ENCODE measurements around the gene HOXA9. TPM values are rescaled to one million over a fixed set of nuclear protein-coding genes. Genes with fewer than 3 reads are reported as not detected.

Gene HOXA9
- total RNA-seq, 2 donors from 2014 or later, result 2.4 TPM; not detected in 1

DNA sequence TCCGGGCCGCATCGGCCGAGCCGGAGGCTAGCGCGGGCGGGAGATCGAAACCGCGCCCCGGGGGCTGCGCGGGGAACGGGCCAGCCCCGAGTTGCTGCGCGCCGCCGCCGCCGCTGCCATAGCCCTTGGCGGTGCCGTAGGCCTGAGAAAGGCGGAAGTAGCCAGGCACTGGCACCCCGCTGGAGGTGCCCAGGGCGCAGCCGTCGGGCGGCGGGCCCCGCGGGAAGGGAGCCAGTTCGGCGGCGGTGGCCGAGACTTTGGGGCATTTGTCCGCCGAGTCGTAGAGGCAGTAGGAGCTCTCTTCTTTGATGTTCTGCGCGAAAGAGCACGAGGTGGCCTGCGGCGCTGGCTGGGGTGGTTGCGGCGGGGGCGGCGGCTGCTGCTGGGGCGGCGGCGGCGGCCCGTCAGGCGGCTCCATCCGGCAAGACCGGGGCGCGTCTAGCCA is 8.2 kb upstream of the HOXA9 start:
- ATAC-seq, result peak; percentile 82 to 88
- Mint-ChIP-seq H3K27ac (no peak overlapping the region), H3K4me3 (peak overlapping the region; percentile 63), H3K4me1 (ENCODE audit: low read depth in 2 of 2) (peaks cover 19 to 31% of the 10 kb centered on the region in 2 donors), H3K27me3 (peaks cover 31 to 43% of the 10 kb centered on the region in 2 donors), H3K9me3 (no peaks in the 10 kb centered on the region), H3K36me3 (peaks cover 10% of the 10 kb centered on the region)
- DNase-seq (ENCODE audit: low spot score), result peak; percentile 72

DNA sequence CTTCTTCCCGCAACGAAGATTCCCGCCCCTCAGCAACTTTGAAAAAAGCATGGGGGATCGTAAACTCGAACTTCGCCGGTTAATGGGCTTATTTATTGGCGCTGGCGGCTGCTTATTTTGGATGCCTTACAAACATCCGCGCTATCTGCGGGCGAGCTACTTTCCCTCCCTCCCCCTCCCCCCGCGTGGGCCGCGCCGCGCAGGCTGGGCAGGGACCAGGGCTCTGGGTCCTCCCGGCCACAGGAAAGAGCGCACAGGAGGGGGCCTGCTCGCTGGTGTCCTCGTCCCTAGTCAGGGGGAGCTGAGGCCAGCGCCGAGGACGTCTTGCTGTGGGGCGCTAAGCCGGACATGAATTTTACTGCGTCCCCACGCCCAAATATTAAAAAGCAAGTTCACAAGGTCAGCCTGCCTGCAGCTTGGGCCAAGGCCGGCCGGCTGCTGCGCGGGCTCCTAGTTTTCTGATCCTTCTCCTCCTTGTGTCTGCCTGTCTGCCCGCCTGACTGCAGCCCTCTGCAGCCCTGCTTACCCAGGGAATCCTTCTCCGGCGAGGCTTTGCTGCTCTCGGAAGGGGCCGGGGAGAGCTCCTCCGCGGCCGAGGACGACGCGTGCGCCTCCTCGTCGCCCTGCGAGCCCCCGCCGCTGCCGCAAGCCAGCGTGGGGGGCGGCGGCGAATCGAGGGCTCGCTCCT is 7.6 kb upstream of the HOXA9 start:
- Mint-ChIP-seq H3K4me3 (peak overlapping the region; percentile 63), H3K27ac (no peak overlapping the region), H3K4me1 (ENCODE audit: low read depth in 2 of 2) (peaks cover 21 to 32% of the 10 kb centered on the region in 2 donors), H3K27me3 (peaks cover 32 to 40% of the 10 kb centered on the region in 2 donors), H3K9me3 (no peaks in the 10 kb centered on the region), H3K36me3 (peaks cover 12% of the 10 kb centered on the region)
- peak in 1 of 2 donors; percentile 20 for ATAC-seq
- no peak for DNase-seq (ENCODE audit: low spot score)

DNA sequence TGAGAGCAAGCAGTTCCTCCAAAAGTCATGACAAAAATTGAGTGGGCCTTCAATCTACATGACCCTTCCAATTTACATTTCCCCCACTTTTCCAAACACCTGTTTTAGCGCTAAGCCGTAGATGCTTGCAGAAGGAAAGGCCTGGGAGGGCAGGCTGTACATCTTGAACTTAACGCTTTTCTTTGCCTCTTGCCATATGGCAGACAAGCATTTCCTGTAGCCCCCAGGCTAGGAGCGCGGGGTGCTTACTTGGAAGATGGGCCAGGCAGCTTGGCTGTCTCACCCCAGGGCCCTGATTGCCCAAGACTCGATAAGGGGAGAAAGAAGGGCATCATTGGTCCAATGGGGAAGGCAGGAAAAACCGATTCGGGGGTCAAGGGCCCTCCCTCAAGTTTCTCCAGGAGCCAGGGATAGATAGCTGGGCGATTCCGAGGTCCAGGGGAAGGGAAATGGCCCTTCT is 7.0 kb upstream of the HOXA9 start:
- peak overlapping the region; percentile 59 to 67 for H3K27ac Mint-ChIP-seq
- peaks cover 21 to 33% of the 10 kb centered on the region in 2 donors for H3K4me1 Mint-ChIP-seq (ENCODE audit: low read depth in 2 of 2)

GRCh38 chr7:27171637-27172314 is 6.4 kb upstream of the HOXA9 start:
- H3K9me3 Mint-ChIP-seq, result no peaks in the 10 kb centered on the region
- H3K36me3 Mint-ChIP-seq, result peaks cover 12% of the 10 kb centered on the region
- no peak for ATAC-seq
- DNase-seq (ENCODE audit: low spot score), result no peak
- H3K4me1 Mint-ChIP-seq (ENCODE audit: low read depth in 2 of 2), result peaks cover 24 to 38% of the 10 kb centered on the region in 2 donors
- peaks cover 42 to 48% of the 10 kb centered on the region in 2 donors for H3K27me3 Mint-ChIP-seq
- peak overlapping the region; percentile 84 for H3K4me3 Mint-ChIP-seq
- peak overlapping the region; percentile 59 to 67 for H3K27ac Mint-ChIP-seq

More for the DNA sequence above, 7.0 kb upstream of the HOXA9 start:
- Mint-ChIP-seq H3K36me3 (peaks cover 12% of the 10 kb centered on the region), H3K4me3 (peak overlapping the region; percentile 84), H3K27me3 (peaks cover 39 to 42% of the 10 kb centered on the region in 2 donors), H3K9me3 (no peaks in the 10 kb centered on the region)
- DNase-seq (ENCODE audit: low spot score), result no peak
- no peak for ATAC-seq

- Mint-ChIP-seq H3K27me3 (peaks cover 42 to 49% of the 10 kb centered on the region in 2 donors), H3K9me3 (no peaks in the 10 kb centered on the region), H3K27ac (peak overlapping the region in 1 of 2 donors; percentile 67), H3K36me3 (peaks cover 12% of the 10 kb centered on the region), H3K4me1 (ENCODE audit: low read depth in 2 of 2) (peaks cover 24 to 38% of the 10 kb centered on the region in 2 donors), H3K4me3 (peak overlapping the region; percentile 84)
- ATAC-seq, result no peak
- DNase-seq (ENCODE audit: low spot score), result no peak
Observed at GRCh38 chr7:27171325-27171636, 5.9 kb upstream of the HOXA9 start.

DNA sequence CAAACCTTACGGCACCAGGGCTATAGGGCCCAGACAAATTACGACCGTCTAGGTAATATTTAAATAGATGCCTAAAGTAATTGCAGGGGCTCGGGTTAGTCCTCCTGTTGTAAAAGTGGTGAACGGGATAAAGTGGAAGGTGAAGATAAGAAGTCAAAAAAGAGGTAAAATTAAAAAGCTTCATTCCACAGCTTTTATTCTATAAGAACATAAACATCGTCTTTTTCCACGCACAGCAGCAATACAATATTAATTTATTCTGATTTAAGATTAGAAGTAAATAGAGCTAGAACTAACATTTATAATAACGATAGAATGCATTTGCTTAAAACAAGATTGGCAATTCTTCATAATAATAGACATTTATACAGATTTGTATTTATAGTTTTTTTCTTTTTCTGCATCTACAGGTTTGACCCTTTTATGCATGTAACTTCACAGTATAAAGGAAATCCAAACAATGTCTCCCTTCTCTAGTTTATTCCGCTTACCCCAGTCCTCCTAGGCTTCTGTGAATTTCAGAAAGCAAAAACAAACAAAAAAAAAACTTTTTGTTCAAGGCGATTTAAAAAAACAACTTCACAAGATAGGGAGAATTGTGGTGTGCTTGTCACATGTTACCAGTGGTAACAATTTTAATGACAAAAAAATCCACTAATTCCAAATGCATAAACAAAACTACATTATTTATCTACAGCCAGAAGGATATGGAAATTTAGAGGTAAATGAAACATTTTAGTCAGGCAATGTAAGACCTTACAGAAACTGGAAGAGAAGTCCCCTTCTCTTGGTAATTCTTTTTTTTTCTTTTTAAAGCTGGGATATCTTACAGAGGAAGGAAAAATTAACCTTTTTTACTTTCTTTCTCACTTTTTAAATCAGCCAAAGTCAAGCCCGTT is 5.3 kb upstream of the HOXA9 start:
- DNase-seq (ENCODE audit: low spot score) (no peak), ATAC-seq (no peak)
- H3K27ac Mint-ChIP-seq, result peak overlapping the region in 1 of 2 donors; percentile 67
- peaks cover 12% of the 10 kb centered on the region for H3K36me3 Mint-ChIP-seq
- no peaks in the 10 kb centered on the region for H3K9me3 Mint-ChIP-seq
- peaks cover 27 to 40% of the 10 kb centered on the region in 2 donors for H3K4me1 Mint-ChIP-seq (ENCODE audit: low read depth in 2 of 2)
- peak overlapping the region; percentile 84 for H3K4me3 Mint-ChIP-seq
- H3K27me3 Mint-ChIP-seq, result peaks cover 41 to 53% of the 10 kb centered on the region in 2 donors

DNA sequence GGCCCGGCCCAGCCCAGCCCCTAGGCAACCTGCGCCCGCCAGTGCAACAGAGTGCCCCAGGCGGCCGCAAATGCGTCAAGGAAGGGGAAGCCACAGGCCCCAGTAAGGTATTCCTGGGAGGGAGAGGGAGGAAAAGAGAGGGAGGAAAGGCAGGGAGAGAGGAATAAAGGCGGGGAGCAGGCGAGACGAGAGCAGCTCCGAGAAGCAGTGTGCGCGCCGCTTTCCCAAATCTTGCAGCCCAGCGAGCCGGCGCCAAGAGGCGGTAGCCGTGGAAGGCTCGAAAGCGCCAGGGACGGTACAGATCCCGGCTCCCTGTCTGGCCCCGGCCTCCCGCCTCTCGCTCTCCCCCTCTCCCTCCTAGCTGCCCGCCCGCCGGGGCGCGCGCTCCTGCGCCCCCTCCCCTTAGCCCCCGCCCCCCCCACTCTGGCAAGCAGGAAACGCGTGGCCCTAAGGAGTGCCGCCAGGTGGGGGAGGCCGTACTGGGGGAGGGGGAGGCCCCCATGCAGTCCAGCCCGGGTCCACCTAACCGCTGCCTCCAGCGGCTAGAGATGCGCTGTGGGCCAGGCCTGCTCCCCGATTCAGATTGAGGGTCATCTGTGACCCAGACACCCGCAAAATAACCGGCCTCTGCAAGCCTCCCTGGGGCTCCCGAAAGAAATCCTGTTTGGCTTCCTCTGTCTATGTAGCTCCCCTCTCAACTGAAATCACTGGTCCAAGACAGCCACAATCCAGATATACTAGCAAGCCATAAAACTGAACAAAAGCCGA is 4.5 kb upstream of the HOXA9 start:
- Mint-ChIP-seq H3K27me3 (peaks cover 42 to 55% of the 10 kb centered on the region in 2 donors), H3K27ac (no peak overlapping the region), H3K36me3 (peaks cover 12% of the 10 kb centered on the region), H3K4me3 (peak overlapping the region; percentile 90), H3K4me1 (ENCODE audit: low read depth in 2 of 2) (peaks cover 28 to 42% of the 10 kb centered on the region in 2 donors), H3K9me3 (no peaks in the 10 kb centered on the region)
- ATAC-seq (no peak), DNase-seq (ENCODE audit: low spot score) (peak; percentile 44)

DNA sequence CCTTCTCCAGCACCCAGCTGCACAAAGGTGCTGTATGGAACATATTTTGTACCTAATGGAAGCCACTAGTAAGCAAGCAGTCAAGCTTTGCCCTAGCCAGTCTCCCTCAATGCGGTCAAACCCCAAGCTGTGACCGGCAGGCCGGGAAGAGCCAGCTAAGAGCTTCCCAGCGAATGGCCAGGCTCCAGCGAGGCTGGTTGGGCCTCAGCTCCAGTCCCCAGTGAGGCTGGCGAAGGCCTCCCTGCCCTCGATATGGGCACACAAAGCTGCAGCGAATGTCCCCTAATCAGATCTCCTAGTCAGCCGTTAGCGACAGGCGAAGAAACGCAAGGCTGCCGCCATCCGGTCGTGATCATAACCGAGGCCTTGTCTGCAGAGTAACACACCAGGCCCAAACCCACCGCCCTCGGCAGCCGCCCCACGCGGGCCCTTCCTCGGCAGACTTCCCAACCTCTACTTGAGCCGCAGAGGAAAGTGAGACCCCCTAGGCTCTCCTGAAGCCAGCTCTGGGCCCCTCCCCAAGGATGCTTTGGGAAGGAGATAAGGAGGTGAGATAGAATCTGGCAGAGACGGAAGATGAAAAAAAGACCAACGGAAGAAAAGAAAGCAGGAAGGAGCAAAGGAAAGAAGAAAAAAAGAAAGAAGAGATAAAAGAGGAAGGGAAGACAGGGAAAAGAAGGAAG is 3.1 kb upstream of the HOXA9 start:
- Mint-ChIP-seq H3K4me1 (ENCODE audit: low read depth in 2 of 2) (peaks cover 38 to 51% of the 10 kb centered on the region in 2 donors), H3K4me3 (peak overlapping the region; percentile 90), H3K27ac (peak overlapping the region; percentile 16 to 74), H3K27me3 (peaks cover 53 to 64% of the 10 kb centered on the region in 2 donors), H3K36me3 (peaks cover 12% of the 10 kb centered on the region), H3K9me3 (no peaks in the 10 kb centered on the region)
- peak in 1 of 2 donors; percentile 35 for ATAC-seq
- no peak for DNase-seq (ENCODE audit: low spot score)

DNA sequence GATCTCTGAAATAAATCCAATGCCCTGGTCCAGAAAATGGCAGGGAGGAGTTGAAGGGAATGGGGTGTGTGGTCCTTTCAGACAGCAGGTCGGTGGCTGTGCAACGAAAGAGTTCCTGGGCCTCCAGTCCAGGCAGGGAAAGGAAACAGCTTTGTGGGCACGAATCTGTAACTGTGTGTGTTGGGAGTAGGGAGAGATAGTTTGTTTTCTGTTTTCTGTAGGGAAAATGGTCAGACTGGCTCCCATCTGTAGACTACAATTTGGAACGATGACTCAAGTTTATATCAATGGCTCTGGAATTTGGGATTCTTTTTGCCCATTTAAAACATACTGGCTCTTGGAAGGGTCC is 2.6 kb upstream of the HOXA9 start:
- Mint-ChIP-seq H3K36me3 (peaks cover 12% of the 10 kb centered on the region), H3K27ac (peak overlapping the region in 1 of 2 donors; percentile 74), H3K4me1 (ENCODE audit: low read depth in 2 of 2) (peaks cover 38 to 52% of the 10 kb centered on the region in 2 donors), H3K4me3 (peak overlapping the region; percentile 90), H3K27me3 (peaks cover 55 to 69% of the 10 kb centered on the region in 2 donors), H3K9me3 (no peaks in the 10 kb centered on the region)
- no peak for ATAC-seq
- DNase-seq (ENCODE audit: low spot score), result no peak

DNA sequence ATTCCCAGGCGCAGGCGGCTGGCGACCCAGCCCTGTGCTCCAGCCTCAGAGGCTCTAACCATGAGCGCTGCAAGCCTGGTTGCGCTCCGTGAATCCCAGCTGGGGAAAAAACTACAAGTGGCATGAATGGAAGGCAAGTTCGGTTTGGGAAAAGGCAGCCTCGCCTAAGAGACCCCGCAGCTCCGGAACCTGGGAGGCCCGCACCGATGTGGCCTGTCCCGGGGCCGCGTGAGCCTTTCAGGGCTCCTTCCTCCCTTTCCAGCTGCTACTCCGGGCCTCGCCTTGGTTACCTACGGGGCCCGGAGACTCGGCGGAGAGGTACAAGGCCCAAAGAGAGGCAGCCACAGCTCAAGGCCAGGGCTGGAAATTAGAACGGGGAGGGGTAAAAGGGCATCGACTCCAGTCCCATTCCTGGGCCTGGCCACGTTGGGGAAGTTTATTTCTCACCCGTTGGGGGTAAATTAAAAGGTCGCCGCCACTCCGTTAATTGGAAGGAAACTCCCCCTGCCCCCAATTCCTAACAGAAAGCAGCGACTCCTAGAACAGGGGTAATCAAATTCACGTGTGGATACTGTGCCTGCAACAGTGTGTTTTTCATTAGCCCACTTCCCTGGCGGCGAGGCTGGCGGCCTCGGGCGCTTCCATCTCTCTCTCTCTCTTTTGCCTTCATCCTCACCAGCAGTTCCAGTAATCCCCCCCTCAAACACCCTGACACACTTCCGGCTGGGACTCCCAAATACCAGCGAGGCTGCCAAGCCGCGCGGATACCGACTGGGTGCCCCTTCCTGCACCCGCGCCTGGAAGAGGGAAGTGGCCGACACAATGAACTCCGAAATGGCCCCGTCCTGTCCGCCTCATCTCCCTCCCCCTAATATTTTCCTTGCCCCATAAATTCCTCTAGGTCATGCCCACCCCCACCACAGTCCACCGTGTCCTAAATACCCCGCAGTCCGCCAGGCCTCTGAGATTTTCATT is 1.5 kb upstream of the HOXA9 start:
- Mint-ChIP-seq H3K4me3 (peak overlapping the region; percentile 77), H3K36me3 (peaks cover 8% of the 10 kb centered on the region), H3K4me1 (ENCODE audit: low read depth in 2 of 2) (peaks cover 31 to 44% of the 10 kb centered on the region in 2 donors), H3K9me3 (no peaks in the 10 kb centered on the region), H3K27ac (peak overlapping the region in 1 of 2 donors; percentile 74), H3K27me3 (peaks cover 56 to 64% of the 10 kb centered on the region in 2 donors)
- DNase-seq (ENCODE audit: low spot score) (no peak), ATAC-seq (no peak)

GRCh38 chr7:27165996-27166530 is 726 bp upstream of the HOXA9 start:
- DNase-seq (ENCODE audit: low spot score) (peak; percentile 53), ATAC-seq (no peak)
- H3K4me1 Mint-ChIP-seq (ENCODE audit: low read depth in 2 of 2), result peaks cover 28 to 36% of the 10 kb centered on the region in 2 donors
- peak overlapping the region in 1 of 2 donors; percentile 47 for H3K27ac Mint-ChIP-seq
- peaks cover 6% of the 10 kb centered on the region for H3K36me3 Mint-ChIP-seq
- peaks cover 52 to 56% of the 10 kb centered on the region in 2 donors for H3K27me3 Mint-ChIP-seq
- peak overlapping the region; percentile 75 for H3K4me3 Mint-ChIP-seq
- no peaks in the 10 kb centered on the region for H3K9me3 Mint-ChIP-seq

All from natural killer cell treated with Interleukin-12 subunit alpha and Interleukin-12 subunit beta and Interleukin-15 and Interleukin-18, amount 100 ng/mL, for 72 hours (primary cell).